Activated T-helper 2 cell treated with anti-CD3 and anti-CD28 coated beads, Interferon-gamma antibody, Interleukin-2, Interleukin-4, amounts not matched to agents 10 μg/mL and 5 μg/mL and 100 μg/mL, durations not matched to agents 14 hours and 24 hours and 36 hours (primary cell): Measurements from ENCODE around the gene RAPGEF6. TPM values are rescaled to one million over a fixed set of nuclear protein-coding genes. Genes with fewer than 3 reads are reported as not detected.

ENCODE experiments used
- DNase-seq: peaks from one replicate; pipeline ENCODE4 v3.0.0; 2021; ENCODE audit warnings: low spot score
- H3K27ac Mint-ChIP-seq: one replicate; pipeline ENCODE4 v1.8.0; 2021; ENCODE audit warnings: mixed read lengths
- H3K27me3 Mint-ChIP-seq: one replicate; pipeline ENCODE4 v1.8.0; 2021; ENCODE audit warnings: low read depth, mixed read lengths
- H3K36me3 Mint-ChIP-seq: one replicate; pipeline ENCODE4 v1.8.0; 2021; ENCODE audit warnings: low read depth, mixed read lengths
- H3K4me1 Mint-ChIP-seq: one replicate; pipeline ENCODE4 v1.8.0; 2021; ENCODE audit warnings: low read depth, mixed read lengths
- H3K4me3 Mint-ChIP-seq: one replicate; pipeline ENCODE4 v1.8.0; 2021; ENCODE audit warnings: low read depth, mild to moderate bottlenecking, moderate library complexity, mixed read lengths
- H3K9me3 Mint-ChIP-seq: one replicate; pipeline ENCODE4 v1.8.0; 2021; ENCODE audit warnings: mixed read lengths
- intact Hi-C: fragments of 100-400 bp; cut with micrococcal nuclease; formaldehyde crosslinking; loops from one replicate; pipeline ENCODE4 v1.15.1; 2023
- total RNA-seq: library from RNA; stranded (reverse); gene quantifications from 2 replicates; pipeline ENCODE4 v1.2.3, GENCODE V29; 2022

The RAPGEF6 gene
- total RNA-seq, 1 donor from 2014 or later, result 33.9 TPM

DNA sequence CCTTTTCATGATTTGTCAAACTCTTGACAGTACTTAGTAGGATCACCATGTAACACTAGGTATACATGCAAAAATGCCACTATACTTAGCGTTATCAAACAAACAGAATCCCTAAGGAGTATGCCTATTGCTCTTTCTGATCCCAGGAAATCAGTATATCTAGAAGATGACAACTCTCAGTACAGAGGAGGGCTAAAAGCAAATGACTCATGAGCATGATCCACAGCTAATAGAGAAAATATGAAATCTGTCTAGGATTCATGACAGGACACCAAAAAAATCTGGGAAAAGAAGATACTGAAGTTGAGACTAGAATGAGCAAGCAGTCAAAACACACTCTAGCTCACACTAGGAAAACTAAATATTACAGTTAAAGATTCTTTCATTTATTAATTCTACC lies 89.2 kb downstream of the RAPGEF6 start:
- H3K4me1 Mint-ChIP-seq, result peaks cover 62% of the 10 kb centered on the region
- H3K36me3 Mint-ChIP-seq, result peaks cover 71% of the 10 kb centered on the region
- no peak for DNase-seq
- intact Hi-C loops, result no loop called here
- no peaks in the 10 kb centered on the region for H3K9me3 Mint-ChIP-seq
- H3K27me3 Mint-ChIP-seq, result no peaks in the 10 kb centered on the region
- peak overlapping the region; percentile 39 for H3K4me3 Mint-ChIP-seq
- no peak overlapping the region for H3K27ac Mint-ChIP-seq

DNA sequence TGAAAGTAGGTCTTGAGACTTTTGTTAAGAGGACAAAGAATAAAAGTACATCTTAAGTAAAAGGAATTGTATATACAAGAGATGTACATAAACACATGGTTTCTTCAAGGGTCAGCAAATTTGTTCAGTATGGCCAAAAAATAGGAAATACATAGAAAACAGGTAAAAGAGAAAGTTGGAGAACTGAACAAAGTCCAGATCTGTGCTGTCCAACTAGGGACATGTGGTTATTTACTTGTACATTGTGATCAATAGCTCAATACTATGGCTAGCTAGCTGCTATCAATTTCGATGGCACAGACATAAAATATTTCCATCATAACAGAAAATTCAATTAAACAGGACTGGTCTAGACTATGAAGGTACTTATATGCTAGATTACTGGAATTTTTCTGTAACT lies 92.3 kb downstream of the RAPGEF6 start:
- H3K4me1 Mint-ChIP-seq, result peaks cover 52% of the 10 kb centered on the region
- H3K36me3 Mint-ChIP-seq, result peaks cover 72% of the 10 kb centered on the region
- no peaks in the 10 kb centered on the region for H3K27me3 Mint-ChIP-seq
- no peak overlapping the region for H3K4me3 Mint-ChIP-seq
- no peak overlapping the region for H3K27ac Mint-ChIP-seq
- no peak for DNase-seq
- intact Hi-C loops, result no loop called here
- no peaks in the 10 kb centered on the region for H3K9me3 Mint-ChIP-seq

DNA sequence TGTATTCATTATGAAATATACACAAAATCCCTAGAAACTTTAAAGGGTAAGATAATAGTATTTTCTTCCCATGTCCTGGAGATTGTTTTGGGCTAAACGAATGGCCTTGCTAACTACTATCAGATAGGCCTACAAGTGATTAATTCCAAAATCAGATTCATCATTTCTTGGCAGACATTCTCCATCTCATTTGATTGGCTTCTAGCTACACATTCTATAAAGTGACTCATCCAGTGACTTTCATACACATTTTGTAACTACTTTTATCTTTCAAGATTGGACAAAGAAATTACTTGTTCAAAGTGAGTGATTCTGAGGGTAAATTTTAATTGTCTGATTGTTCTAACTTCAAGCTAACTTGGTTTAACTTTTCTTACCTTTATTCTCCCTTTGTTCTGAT lies 93.3 kb downstream of the RAPGEF6 start:
- Mint-ChIP-seq H3K27ac (peak overlapping the region; percentile 51), H3K36me3 (peaks cover 69% of the 10 kb centered on the region), H3K9me3 (no peaks in the 10 kb centered on the region), H3K27me3 (no peaks in the 10 kb centered on the region), H3K4me1 (peaks cover 53% of the 10 kb centered on the region), H3K4me3 (no peak overlapping the region)
- DNase-seq, result no peak
- intact Hi-C loops, result no loop called here

DNA sequence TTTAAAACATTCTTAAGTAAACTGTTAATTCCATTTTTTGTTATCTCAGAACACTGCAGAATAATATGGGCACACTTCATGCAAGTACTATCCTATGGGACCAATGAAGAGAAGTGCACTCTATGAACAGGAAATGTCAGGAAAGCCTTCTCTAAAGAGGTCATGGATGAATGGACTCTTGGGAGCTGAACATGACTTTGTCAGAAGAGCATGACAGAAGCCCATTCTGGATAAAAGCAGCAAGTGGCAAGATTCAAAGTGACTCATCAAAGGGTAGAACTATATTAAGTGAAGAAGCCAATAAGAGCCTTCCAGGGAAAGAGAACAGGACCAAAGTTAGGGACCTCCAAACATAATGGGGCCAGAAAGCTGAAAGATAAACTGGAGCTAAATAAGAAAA lies 94.0 kb downstream of the RAPGEF6 start:
- no peaks in the 10 kb centered on the region for H3K27me3 Mint-ChIP-seq
- no peak for DNase-seq
- peaks cover 73% of the 10 kb centered on the region for H3K36me3 Mint-ChIP-seq
- H3K4me3 Mint-ChIP-seq, result no peak overlapping the region
- peaks cover 59% of the 10 kb centered on the region for H3K4me1 Mint-ChIP-seq
- intact Hi-C loops, result no loop called here
- H3K9me3 Mint-ChIP-seq, result no peaks in the 10 kb centered on the region
- no peak overlapping the region for H3K27ac Mint-ChIP-seq

DNA sequence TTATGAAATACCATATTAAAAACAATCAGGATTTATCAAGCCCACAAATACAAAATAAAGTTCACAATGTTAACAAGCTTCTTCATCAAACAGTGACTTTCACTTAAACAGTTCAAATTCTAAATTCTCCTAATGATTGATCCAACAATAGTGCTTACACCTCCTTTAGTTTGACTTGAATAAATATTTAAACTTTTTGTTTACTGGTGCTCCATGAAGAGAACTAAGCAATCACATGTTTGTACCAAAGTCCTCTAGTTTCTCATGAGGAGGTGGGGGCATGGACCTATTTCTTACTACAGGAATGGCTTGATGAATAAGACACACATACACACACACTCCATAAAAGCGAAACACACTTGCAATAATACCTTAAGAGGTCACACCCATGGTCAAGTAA lies 95.8 kb downstream of the RAPGEF6 start:
- H3K4me1 Mint-ChIP-seq, result peaks cover 58% of the 10 kb centered on the region
- DNase-seq, result no peak
- H3K4me3 Mint-ChIP-seq, result no peak overlapping the region
- H3K9me3 Mint-ChIP-seq, result no peaks in the 10 kb centered on the region
- H3K27me3 Mint-ChIP-seq, result no peaks in the 10 kb centered on the region
- no peak overlapping the region for H3K27ac Mint-ChIP-seq
- H3K36me3 Mint-ChIP-seq, result peaks cover 66% of the 10 kb centered on the region
- intact Hi-C loops, result loop anchor here (5.0 kb wide), 2 partner anchors 98 to 157 kb away; partner anchors contain the start of gene RAPGEF6

DNA sequence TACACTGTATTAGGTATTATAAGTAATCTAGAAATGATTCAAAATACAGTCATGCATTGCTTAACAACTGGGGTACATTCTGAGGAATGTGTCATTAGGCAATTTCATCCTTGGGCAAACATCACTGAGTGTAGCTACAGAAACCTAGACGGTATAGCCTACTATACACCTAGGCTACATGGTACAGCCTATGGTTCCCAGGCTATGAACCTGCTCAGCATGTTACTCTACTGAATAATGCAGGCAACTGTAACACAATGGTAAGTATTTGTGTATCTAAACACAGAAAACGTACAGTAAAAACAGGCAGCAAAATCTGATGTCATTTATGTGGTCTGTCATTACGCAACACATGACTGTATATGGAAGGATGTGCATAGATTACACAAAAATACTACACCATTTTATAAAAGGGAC lies 96.8 kb downstream of the RAPGEF6 start:
- intact Hi-C loops, result loop anchor here (5.0 kb wide), 2 partner anchors 99 to 156 kb away; partner anchors contain the start of gene RAPGEF6
- no peaks in the 10 kb centered on the region for H3K9me3 Mint-ChIP-seq
- peaks cover 60% of the 10 kb centered on the region for H3K36me3 Mint-ChIP-seq
- no peak for DNase-seq
- peaks cover 58% of the 10 kb centered on the region for H3K4me1 Mint-ChIP-seq
- H3K27me3 Mint-ChIP-seq, result no peaks in the 10 kb centered on the region
- no peak overlapping the region for H3K27ac Mint-ChIP-seq
- no peak overlapping the region for H3K4me3 Mint-ChIP-seq

DNA sequence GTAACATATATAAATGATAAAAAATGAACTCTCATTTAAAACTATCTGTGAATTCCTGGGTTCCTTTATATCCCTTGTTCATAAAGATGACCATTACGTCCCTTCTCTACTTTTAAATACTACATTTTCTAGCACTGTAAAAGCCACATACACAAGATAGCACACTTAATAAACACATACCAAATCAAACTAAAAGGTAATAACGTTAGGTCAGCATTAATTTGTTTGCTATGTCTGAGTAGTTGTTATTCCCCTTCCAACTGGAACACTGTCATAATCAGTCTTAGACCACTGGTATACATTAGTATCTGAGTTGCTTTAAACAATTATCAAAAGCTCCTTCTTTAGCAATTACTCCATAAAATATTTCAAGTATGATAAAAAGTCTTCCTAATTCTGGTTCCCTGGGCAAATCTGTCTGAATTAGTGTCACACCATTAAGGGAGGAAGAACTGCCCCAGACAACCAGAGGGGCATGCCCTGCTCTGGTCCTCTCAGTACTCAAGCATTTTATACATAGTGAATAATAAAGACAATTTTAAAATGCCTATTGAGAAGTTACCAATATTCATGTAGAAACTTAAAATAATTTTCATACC lies 98.1 kb downstream of the RAPGEF6 start:
- H3K4me1 Mint-ChIP-seq, result peaks cover 60% of the 10 kb centered on the region
- no peak overlapping the region for H3K4me3 Mint-ChIP-seq
- DNase-seq, result no peak
- H3K27ac Mint-ChIP-seq, result no peak overlapping the region
- intact Hi-C loops, result loop anchor here (5.0 kb wide), 2 partner anchors 100 to 155 kb away; partner anchors contain the start of gene RAPGEF6
- peaks cover 50% of the 10 kb centered on the region for H3K36me3 Mint-ChIP-seq
- no peaks in the 10 kb centered on the region for H3K9me3 Mint-ChIP-seq
- no peaks in the 10 kb centered on the region for H3K27me3 Mint-ChIP-seq

DNA sequence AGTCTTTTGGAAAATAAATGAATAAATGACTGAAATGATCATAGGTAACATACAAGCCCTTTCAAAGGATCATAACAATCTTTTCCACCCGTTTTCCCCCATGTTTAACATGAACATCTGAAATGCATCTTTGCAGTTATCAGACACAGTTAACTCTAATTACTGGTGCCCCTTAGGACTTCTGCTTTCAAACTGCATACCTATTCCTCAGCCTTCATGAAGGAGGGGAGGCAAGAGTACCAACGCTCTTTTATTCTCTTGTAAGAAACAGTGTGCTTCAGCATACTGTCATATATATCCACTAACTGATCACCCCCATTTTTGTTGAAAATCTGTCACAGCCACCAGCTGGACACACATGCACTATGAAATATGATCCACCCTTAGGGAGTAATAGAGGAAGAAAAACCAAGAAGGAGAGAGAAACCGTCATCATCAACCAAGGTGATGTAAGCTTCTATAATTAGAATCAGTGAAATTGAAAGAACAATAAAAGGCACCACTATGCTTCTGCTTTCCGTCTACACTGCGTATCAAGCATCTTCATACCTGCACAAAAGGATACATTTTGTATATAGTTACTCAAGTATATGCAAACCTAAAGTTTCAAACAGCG lies 98.7 kb downstream of the RAPGEF6 start:
- Mint-ChIP-seq H3K4me1 (peaks cover 58% of the 10 kb centered on the region), H3K4me3 (peak overlapping the region; percentile 45), H3K36me3 (peaks cover 44% of the 10 kb centered on the region), H3K9me3 (no peaks in the 10 kb centered on the region), H3K27me3 (no peaks in the 10 kb centered on the region), H3K27ac (peak overlapping the region; percentile 67)
- intact Hi-C loops, result loop anchor here (5.0 kb wide), 2 partner anchors 101 to 154 kb away; partner anchors contain the start of gene RAPGEF6
- no peak for DNase-seq

DNA sequence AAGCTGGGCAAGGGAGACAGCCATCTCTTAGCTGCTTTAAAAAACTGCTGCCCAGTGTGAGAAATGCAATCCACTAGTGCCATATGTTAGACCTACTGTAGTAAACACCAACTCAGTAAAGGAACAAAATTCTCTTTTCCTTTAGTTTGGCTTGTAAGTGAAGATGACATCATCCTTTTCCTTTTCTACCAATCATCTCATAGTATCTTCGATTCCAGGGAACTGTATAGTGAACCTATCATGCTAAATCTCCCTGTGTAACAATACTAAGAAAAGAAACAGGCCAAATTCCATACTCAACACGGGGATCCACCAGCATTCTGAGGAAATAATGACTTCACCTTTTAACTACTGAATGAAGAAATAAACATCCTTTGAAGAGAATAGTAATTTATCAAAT lies 100.1 kb downstream of the RAPGEF6 start:
- Mint-ChIP-seq H3K4me3 (no peak overlapping the region), H3K27me3 (no peaks in the 10 kb centered on the region), H3K36me3 (peaks cover 36% of the 10 kb centered on the region), H3K4me1 (peaks cover 63% of the 10 kb centered on the region), H3K27ac (peak overlapping the region; percentile 27), H3K9me3 (no peaks in the 10 kb centered on the region)
- DNase-seq, result no peak
- intact Hi-C loops, result loop anchor here (5.0 kb wide), 4 partner anchors 53 to 262 kb away; partner anchors contain the start of genes FNIP1 and RAPGEF6

DNA sequence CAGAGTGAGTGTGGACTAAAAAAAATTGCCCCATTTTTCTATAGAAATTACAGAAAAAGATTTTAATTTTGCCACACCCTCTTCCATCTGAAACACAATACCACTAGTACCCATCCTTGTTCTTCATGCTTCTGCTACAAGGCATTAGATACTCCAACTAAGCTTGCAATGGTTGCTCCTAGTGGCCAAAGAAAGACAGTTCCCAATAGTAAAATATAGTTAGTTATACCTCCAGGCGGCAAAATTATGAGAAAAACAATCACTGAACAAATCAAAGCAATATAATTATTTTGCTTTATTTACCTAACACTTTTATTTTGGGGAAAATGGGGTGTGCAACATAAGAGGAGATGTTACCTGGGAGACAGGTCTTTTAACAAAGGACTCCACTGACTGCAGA lies 101.2 kb downstream of the RAPGEF6 start:
- Mint-ChIP-seq H3K27me3 (no peaks in the 10 kb centered on the region), H3K4me3 (no peak overlapping the region), H3K4me1 (peaks cover 62% of the 10 kb centered on the region), H3K27ac (no peak overlapping the region), H3K9me3 (no peaks in the 10 kb centered on the region), H3K36me3 (peaks cover 30% of the 10 kb centered on the region)
- intact Hi-C loops, result loop anchor here (2.0 to 5.0 kb wide), 4 partner anchors 15 to 263 kb away; partner anchors contain the start of gene FNIP1
- DNase-seq, result no peak

DNA sequence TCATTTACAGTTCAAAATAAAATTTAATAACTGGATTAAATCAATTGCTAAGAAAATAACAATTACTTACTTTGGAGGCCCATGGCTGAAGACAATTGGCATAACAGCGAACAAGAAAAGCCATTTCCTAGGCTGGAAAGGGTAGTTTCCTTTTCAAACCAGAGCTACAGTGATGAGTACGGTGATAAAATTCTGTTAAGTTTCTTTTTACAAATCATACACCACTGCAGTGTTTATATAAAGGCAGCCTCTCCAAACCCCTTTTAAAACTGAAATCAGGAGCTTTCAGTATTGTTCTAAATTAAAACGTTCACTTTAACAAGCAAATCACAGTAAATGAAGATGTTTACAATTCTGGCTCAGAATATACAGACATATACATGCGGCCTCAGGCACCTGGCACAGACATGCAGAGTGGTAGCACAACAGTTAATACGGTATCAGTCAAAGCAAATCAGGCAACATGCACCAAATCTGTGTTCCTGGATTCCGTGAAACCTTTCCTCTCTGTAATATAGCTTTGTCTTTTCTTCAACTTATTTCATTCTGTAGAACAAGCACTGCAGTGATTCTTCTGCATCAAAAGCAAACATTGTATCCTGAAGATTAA lies 102.9 kb downstream of the RAPGEF6 start:
- H3K4me1 Mint-ChIP-seq, result peaks cover 58% of the 10 kb centered on the region
- intact Hi-C loops, result loop anchor here (2.0 to 5.0 kb wide), 4 partner anchors 17 to 265 kb away; partner anchors contain the start of gene FNIP1
- DNase-seq, result no peak
- H3K36me3 Mint-ChIP-seq, result peaks cover 29% of the 10 kb centered on the region
- peak overlapping the region; percentile 53 for H3K27ac Mint-ChIP-seq
- H3K27me3 Mint-ChIP-seq, result no peaks in the 10 kb centered on the region
- H3K9me3 Mint-ChIP-seq, result no peaks in the 10 kb centered on the region
- peak overlapping the region; percentile 40 for H3K4me3 Mint-ChIP-seq

DNA sequence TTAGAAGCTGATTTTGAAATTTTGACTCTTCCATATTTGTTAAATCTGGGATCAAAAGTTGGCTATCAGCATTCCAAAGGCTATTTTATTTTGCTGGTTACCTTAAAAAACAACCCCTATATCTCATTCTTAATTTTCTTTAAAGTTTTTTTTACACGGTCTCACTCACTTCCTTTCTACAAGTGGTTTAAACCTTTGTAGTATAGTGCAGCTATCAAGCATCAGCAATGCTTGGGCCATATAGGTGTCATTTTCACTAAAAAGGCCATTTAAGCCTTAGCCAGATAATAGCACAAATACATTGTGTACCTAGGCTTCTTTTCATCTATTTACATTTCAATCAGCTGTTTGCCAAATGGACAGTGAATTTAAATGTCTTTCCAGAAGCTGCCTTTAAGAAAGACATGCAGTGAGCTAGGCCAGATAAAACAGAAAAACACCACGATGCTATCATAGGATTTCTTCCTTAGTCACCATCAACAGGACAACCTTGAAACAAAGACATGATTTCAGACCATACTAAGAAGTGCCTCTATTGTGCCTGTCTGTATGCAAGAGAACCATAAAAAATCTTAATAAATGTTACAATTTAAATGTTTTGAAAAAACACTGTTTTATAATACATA lies 104.2 kb downstream of the RAPGEF6 start:
- Mint-ChIP-seq H3K9me3 (no peaks in the 10 kb centered on the region), H3K27me3 (no peaks in the 10 kb centered on the region), H3K4me1 (peaks cover 58% of the 10 kb centered on the region), H3K4me3 (peak overlapping the region; percentile 33), H3K36me3 (peaks cover 23% of the 10 kb centered on the region), H3K27ac (peak overlapping the region; percentile 53)
- intact Hi-C loops, result loop anchor here (5.0 kb wide), 2 partner anchors 49 to 266 kb away; partner anchors contain the start of gene FNIP1
- no peak for DNase-seq
